ENCODE measurements around the gene ACOT13. TPM values are rescaled to one million over a fixed set of nuclear protein-coding genes. Genes with fewer than 3 reads are reported as not detected.

Gene ACOT13
- total and polyA plus RNA-seq, 2 of the 4 experiments (the other 2 are of a cell fraction), result 3.6 to 25.7 TPM

- Histone ChIP-seq H3K4me1 (ENCODE audit: control insufficient read depth, insufficient read depth, low read length) (no peaks in the 10 kb centered on the region), H3K27ac (ENCODE audit: insufficient read depth, low read length) (no peak overlapping the region), H2AK5ac (ENCODE audit: low read depth, low read length) (no peak overlapping the region), H3K9me1 (ENCODE audit: insufficient read depth, low read length) (no peaks in the 10 kb centered on the region), H2AFZ (replicated peaks; ENCODE audit: low read length, poor library complexity) (peak overlapping the region; percentile 43), H3K4me3 (ENCODE audit: insufficient read depth, low read depth, low read length) (no peak overlapping the region), H4K91ac (ENCODE audit: insufficient read depth, low read depth, low read length) (no peak overlapping the region), H3K23ac (ENCODE audit: low read depth, low read length) (no peak overlapping the region), H3K56ac (ENCODE audit: extremely low read depth, insufficient read depth, low read length) (no peak overlapping the region), H4K8ac (ENCODE audit: low read depth in 2 of 2, low read length in 2 of 2) (no peak overlapping the region), H3K9ac (ENCODE audit: low read depth, low read length) (no peak overlapping the region), H2BK20ac (ENCODE audit: low read depth, low read length) (no peak overlapping the region), H4K20me1 (ENCODE audit: insufficient read depth, low read length) (no peaks in the 10 kb centered on the region), H2BK15ac (ENCODE audit: low read depth, low read length) (no peak overlapping the region), H3K14ac (replicated peaks; ENCODE audit: low read depth, low read length) (no peak overlapping the region), H3K79me1 (ENCODE audit: low read depth in 1 of 2, low read length in 2 of 2) (no peaks in the 10 kb centered on the region), H3K4me2 (ENCODE audit: low read depth, low read length) (no peak overlapping the region), H2BK120ac (ENCODE audit: low read depth, low read length) (no peak overlapping the region), H3K9me3 (ENCODE audit: control insufficient read depth, insufficient read depth, low read length) (no peaks in the 10 kb centered on the region), H3K27me3 (ENCODE audit: control insufficient read depth, insufficient read depth, low read length) (no peaks in the 10 kb centered on the region), H2BK5ac (ENCODE audit: low read depth, low read length, poor library complexity, severe bottlenecking) (no peak overlapping the region), H3K36me3 (ENCODE audit: control insufficient read depth, insufficient read depth, low read length) (no peaks in the 10 kb centered on the region), H3K18ac (ENCODE audit: low read depth, low read length) (no peak overlapping the region), H3K4ac (ENCODE audit: low read depth, low read length) (no peak overlapping the region), H2AK9ac (replicated peaks; ENCODE audit: low read depth, low read length, poor library complexity) (no peak overlapping the region), H4K5ac (ENCODE audit: low read depth, low read length) (no peak overlapping the region)
- dilution Hi-C loops (cut with HindIII; ENCODE audit: low sequenced_read_pairs, unreplicated experiment) (no loop called here), in situ Hi-C loops (cut with MboI; ENCODE audit: low sequenced_read_pairs) (no loop called here), intact Hi-C loops (cut with micrococcal nuclease) (no loop called here)
- ATAC-seq (ENCODE audit: low read depth) (no peak), DNase-seq (no peak)
- TF ChIP-seq CEBPB (IDR thresholded peaks at IDR 0.05; ENCODE audit: low read depth, low read length), result peak; percentile 76
- no peak for TF ChIP-seq MXI1 (IDR thresholded peaks at IDR 0.05; ENCODE audit: borderline replicate concordance, low read depth, low read length)
- TF ChIP-seq CTCF (conservative IDR thresholded peaks at IDR 0.05; ENCODE audit: low read depth, low read length), result no peak
- no peak for TF ChIP-seq RCOR1 (IDR thresholded peaks at IDR 0.05; ENCODE audit: insufficient replicate concordance, low read length)
- TF ChIP-seq ELK1 (IDR thresholded peaks at IDR 0.05; ENCODE audit: borderline replicate concordance, low read depth, low read length), result no peak
- POLR2A ChIA-PET (ENCODE audit: unreplicated experiment), result no interaction called here
- BruUV-seq (replicated peaks), result no TSS peak
- CTCF ChIA-PET, result no interaction called here
- WGBS, 2 experiments (ENCODE audit: extremely low coverage in 2 of 2, insufficient read length in 1 of 2), result no CpG with 5 or more reads among the region's 1 CpG
Observed at GRCh38 chr6:24752917-24753492, 86.1 kb downstream of the ACOT13 start.
